Natural killer cell treated with Interleukin-12 subunit alpha and Interleukin-12 subunit beta and Interleukin-15 and Interleukin-18, amount 100 ng/mL, for 72 hours (primary cell): ENCODE data around the gene LRRC46. TPM values are rescaled to one million over a fixed set of nuclear protein-coding genes. Genes with fewer than 3 reads are reported as not detected.
A peak's percentile ranks its signal among the peaks of the same experiment; 100 is the strongest.

Experiments used
- ATAC-seq, 2 donors: fragments of 150-1000 bp; cut with Tn5 transposase in 1 of 2; sonication (Bioruptor Pico), chemical (Tn5 transposase) in 1 of 2; 2 replicates each; pipeline ENCODE4 v1.10.0; 2021
- DNase-seq: peaks from one replicate; pipeline ENCODE4 v3.0.0; 2022; ENCODE audit warnings: low spot score
- H3K27ac Mint-ChIP-seq, 2 donors: 1 replicate in 1 of 2; 2 replicates in 1 of 2; pipeline ENCODE4 v1.8.0; 2022; ENCODE audit warnings: mixed read lengths in 2 of 2, mild to moderate bottlenecking in 1 of 2, moderate library complexity in 1 of 2
- H3K27me3 Mint-ChIP-seq, 2 donors: 1 replicate in 1 of 2; 2 replicates in 1 of 2; pipeline ENCODE4 v1.8.0; 2022; ENCODE audit warnings: mixed read lengths in 2 of 2
- H3K36me3 Mint-ChIP-seq: one replicate; pipeline ENCODE4 v1.8.0; 2022; ENCODE audit warnings: mixed read lengths
- H3K4me1 Mint-ChIP-seq, 2 donors: 1 replicate in 1 of 2; 2 replicates in 1 of 2; pipeline ENCODE4 v1.8.0; 2022; ENCODE audit warnings: low read depth in 2 of 2, mixed read lengths in 2 of 2, mild to moderate bottlenecking in 1 of 2
- H3K4me3 Mint-ChIP-seq: one replicate; pipeline ENCODE4 v1.8.0; 2022; ENCODE audit warnings: mixed read lengths
- H3K9me3 Mint-ChIP-seq: 2 replicates; pipeline ENCODE4 v1.8.0; 2022; ENCODE audit warnings: mixed read lengths
- total RNA-seq, 2 donors: library from RNA; stranded (reverse); gene quantifications; one replicate each; pipeline ENCODE4 v1.2.3, GENCODE V29; 2022

Gene LRRC46
- total RNA-seq, 2 donors from 2014 or later: 0.17 to 0.86 TPM

- DNase-seq (no peak), ATAC-seq (no peak)
- no peak overlapping the region for H3K4me3 Mint-ChIP-seq
- H3K4me1 Mint-ChIP-seq: peaks cover 5 to 27% of the 10 kb centered on the region in 2 donors
- no peaks in the 10 kb centered on the region for H3K9me3 Mint-ChIP-seq
- H3K36me3 Mint-ChIP-seq: no peaks in the 10 kb centered on the region
- peak overlapping the region in 1 of 2 donors; percentile 72 for H3K27ac Mint-ChIP-seq
- peaks cover 36 to 51% of the 10 kb centered on the region in 2 donors for H3K27me3 Mint-ChIP-seq
These were observed 43.8 kb downstream of the LRRC46 start for GRCh38 chr17:47875011-47875985.

DNA sequence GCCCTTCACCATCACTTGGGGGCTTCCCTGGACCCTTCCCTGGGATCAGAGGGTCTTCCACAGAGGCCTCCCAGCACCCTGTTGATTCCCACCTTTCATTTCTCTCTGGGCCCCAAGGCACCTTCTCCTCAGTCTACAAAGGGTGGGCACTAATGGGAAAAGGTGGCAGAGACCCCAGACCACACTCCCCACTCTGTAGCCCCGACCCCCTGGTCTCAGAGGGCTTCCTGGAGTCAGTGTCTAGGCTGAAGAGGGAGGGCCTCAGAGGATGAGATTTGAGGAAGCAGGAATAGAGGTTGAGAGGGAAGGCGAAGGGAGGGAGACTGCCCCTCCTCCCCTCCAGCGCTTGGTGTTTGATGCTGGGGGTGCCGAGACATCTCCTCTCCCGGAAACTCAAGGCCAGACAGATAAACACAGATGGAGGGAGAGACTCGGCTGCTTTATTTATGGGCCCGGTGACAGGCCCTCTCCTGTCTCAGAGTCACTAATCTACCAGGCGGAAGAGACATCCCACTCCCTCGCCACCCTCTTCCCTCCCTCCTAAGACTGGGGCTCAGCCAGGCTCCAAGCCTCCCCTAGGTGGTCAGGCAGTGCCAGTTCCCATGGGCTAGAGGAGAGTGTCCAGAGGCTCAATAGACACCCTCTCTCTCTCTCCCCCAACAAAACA lies 46.0 kb downstream of the LRRC46 start:
- DNase-seq: no peak
- Mint-ChIP-seq H3K4me1 (peaks cover 5 to 21% of the 10 kb centered on the region in 2 donors), H3K27ac (peak overlapping the region in 1 of 2 donors; percentile 22), H3K4me3 (no peak overlapping the region), H3K9me3 (no peaks in the 10 kb centered on the region), H3K36me3 (no peaks in the 10 kb centered on the region), H3K27me3 (peaks cover 24 to 34% of the 10 kb centered on the region in 2 donors)
- ATAC-seq: no peak

GRCh38 chr17:47878203-47879027 lies 46.9 kb downstream of the LRRC46 start:
- no peak for DNase-seq
- Mint-ChIP-seq H3K27ac (peak overlapping the region in 1 of 2 donors; percentile 22), H3K36me3 (no peaks in the 10 kb centered on the region), H3K27me3 (peaks cover 23 to 34% of the 10 kb centered on the region in 2 donors), H3K9me3 (no peaks in the 10 kb centered on the region), H3K4me1 (peaks cover 5 to 24% of the 10 kb centered on the region in 2 donors), H3K4me3 (no peak overlapping the region)
- ATAC-seq: no peak

DNA sequence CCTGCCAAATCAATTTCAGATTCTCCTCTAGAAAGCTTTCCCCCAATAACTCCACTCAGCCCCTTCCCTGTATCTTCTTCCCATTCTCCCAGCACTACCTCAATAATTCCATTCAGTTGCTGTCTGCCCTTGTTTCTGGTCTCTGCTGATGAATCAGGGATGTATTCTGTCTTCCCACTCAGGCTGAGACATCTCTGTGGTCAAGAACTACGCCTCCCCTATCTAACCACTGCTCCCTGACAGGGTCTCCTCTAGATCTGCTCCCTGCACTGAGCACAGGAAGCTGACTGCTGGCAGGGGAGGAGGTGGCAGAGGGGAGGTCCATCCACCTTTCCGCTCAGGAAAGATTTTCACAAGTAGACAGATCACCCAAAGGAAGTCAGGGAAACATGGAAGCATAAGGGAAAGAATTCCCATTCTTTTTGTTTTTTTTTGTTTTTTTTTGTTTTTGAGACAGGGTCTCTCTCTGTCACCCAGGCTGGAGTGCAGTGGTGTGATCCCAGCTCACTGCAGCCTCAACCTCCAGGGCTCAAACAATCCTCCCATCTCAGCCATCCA lies 47.6 kb downstream of the LRRC46 start:
- peaks cover 5 to 19% of the 10 kb centered on the region in 2 donors for H3K4me1 Mint-ChIP-seq
- no peak for DNase-seq
- H3K9me3 Mint-ChIP-seq: no peaks in the 10 kb centered on the region
- H3K36me3 Mint-ChIP-seq: no peaks in the 10 kb centered on the region
- no peak for ATAC-seq
- H3K4me3 Mint-ChIP-seq: no peak overlapping the region
- no peak overlapping the region for H3K27ac Mint-ChIP-seq
- peaks cover 17 to 27% of the 10 kb centered on the region in 2 donors for H3K27me3 Mint-ChIP-seq

DNA sequence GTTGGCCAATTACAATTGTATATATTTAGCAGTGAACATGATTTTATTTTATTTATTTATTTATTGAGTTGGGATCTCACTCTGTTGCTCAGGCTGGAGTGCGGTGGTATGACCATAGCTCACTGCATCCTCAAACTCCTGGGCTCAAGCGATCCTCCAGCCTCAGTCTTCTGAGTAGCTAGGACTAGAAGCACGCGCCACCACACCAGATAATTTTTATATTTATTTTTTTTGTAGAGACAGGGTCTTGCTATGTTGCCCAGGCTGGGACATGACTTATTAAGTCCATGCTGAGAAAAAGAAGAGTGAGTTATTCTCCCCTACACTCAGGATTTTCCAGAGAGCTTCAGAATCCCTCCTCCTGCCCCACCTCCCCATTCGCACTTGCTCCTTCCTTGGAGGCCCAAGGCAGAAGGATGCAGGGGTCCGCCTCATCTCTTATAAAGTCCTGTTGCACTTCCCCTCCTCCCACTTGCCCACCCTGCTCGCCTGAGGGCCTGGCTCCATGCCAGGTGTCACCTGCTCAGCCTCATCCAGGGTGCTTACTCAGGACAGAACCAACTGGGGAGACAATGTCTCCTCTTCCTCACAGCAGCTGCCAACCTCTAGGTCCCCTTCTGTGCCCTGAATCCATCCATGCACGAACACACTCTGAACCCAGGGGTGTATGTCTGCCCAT lies 48.4 kb downstream of the LRRC46 start:
- H3K4me1 Mint-ChIP-seq: peaks cover 5 to 15% of the 10 kb centered on the region in 2 donors
- no peak overlapping the region for H3K4me3 Mint-ChIP-seq
- H3K36me3 Mint-ChIP-seq: no peaks in the 10 kb centered on the region
- DNase-seq (no peak), ATAC-seq (no peak)
- no peaks in the 10 kb centered on the region for H3K9me3 Mint-ChIP-seq
- H3K27me3 Mint-ChIP-seq: peaks cover 15 to 20% of the 10 kb centered on the region in 2 donors
- no peak overlapping the region for H3K27ac Mint-ChIP-seq

GRCh38 chr17:47882247-47882646 lies 50.8 kb downstream of the LRRC46 start:
- Mint-ChIP-seq H3K4me1 (peaks cover 5 to 15% of the 10 kb centered on the region in 2 donors), H3K36me3 (no peaks in the 10 kb centered on the region), H3K27ac (peak overlapping the region in 1 of 2 donors; percentile 31), H3K4me3 (no peak overlapping the region), H3K27me3 (peaks cover 8 to 10% of the 10 kb centered on the region in 2 donors), H3K9me3 (no peaks in the 10 kb centered on the region)
- ATAC-seq (peak; percentile 61 to 69), DNase-seq (no peak)

DNA sequence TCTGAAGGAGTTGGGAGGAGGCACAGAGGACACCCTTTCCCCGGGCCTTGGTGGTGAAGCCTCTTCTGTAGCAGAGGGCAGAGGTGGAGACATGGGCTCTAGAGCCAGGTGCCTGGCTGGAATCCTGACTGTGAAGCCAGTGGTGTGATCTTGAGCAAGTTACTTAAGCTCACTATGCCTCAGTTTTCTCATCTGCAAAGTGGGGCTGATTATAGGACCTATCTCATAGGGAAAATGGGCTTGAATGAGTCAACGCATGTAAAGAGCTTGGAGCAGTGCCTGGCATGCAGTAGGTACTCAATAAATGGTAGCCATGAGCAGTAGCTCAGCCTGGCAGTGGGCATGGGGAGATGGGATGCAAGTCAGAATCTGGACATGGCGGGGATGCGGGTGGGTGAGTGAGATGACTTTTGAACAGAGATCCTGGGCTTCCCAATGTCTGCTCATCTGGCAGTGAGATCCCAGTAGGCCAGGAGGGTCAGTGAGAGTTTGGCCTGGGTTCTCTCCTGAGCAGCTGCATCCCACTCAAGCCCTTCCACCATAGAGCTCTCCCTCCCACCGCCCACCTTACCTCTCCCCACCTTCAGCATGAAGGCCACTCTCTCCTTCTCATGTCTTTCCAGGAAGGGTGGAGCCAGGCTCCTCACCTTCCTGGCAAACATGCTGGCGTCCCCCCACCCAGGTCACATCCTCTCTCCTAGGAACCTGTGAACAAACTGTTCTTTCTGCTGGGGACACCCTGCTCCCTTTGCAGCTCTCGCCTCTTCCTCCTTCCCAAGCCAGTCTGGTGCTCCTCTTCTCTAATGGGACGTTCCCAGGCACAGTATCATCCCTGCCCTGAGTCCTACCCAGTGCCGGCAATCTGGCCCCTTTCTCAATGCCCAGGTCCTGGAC lies 51.5 kb downstream of the LRRC46 start:
- Mint-ChIP-seq H3K4me3 (no peak overlapping the region), H3K9me3 (no peaks in the 10 kb centered on the region), H3K4me1 (peaks cover 5 to 15% of the 10 kb centered on the region in 2 donors), H3K27ac (peak overlapping the region in 1 of 2 donors; percentile 31), H3K27me3 (peaks cover 8 to 10% of the 10 kb centered on the region in 2 donors), H3K36me3 (no peaks in the 10 kb centered on the region)
- DNase-seq: no peak
- no peak for ATAC-seq

DNA sequence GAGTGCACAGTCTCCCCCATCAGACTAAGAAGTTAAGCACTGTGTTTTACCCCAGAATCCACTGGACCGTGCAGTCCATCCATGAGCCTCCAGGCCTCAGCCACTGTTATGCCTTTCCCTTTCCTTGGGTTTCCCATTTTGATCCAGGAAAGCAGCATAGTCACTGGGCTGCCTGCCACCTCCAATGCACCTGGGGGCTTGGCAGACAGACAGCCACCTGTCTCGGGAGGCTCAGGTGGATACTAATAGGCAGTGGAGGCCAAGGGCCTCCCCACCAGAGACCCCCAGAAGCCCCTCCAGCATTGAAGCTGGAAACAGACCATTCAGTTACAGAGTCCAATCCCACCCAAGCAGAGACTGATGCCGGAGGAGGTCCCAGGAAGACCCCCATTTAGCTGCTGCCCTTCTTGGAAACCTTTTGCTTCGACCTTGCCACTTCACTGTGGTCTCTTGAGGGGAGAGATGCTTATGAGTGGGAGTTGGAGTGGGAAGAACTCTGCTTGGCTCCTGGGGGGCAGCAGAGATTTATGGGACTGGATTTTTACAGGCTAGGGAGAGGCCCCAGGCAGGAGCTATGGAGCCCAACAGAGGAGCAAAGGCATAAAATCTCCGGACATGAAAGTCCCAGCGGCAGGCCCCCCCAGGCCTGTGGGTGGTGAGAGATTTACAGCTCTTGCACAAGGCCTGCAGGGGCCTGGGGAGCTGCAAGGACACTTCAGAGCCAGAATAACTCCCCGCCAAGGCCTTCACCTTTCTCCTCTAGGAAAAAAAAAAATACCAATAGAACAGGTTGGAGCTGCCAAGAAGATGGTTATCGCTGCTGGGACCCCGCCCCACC lies 52.3 kb downstream of the LRRC46 start:
- H3K4me1 Mint-ChIP-seq: peaks cover 4 to 11% of the 10 kb centered on the region in 2 donors
- no peaks in the 10 kb centered on the region for H3K9me3 Mint-ChIP-seq
- DNase-seq: no peak
- no peak overlapping the region for H3K27ac Mint-ChIP-seq
- no peak for ATAC-seq
- no peak overlapping the region for H3K4me3 Mint-ChIP-seq
- no peaks in the 10 kb centered on the region for H3K36me3 Mint-ChIP-seq
- H3K27me3 Mint-ChIP-seq: peaks cover 5% of the 10 kb centered on the region in 2 donors

DNA sequence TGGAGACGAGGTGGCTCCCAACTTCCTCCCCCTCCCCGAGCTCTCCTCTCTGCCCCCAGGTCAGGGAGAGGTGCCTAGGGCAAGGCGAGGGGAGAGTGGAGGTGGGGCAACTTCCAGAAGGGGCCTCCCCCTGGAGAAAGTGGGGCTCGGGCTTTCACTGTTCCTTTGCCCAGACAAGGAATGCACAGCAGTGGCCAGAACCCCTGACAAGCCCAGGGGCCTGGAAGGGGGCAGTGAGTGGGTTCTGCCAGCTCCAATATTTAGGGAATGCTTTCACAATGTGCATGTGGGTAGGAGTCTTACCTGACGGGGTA lies 52.9 kb downstream of the LRRC46 start:
- Mint-ChIP-seq H3K4me3 (no peak overlapping the region), H3K27me3 (no peaks in the 10 kb centered on the region), H3K9me3 (no peaks in the 10 kb centered on the region), H3K27ac (no peak overlapping the region), H3K36me3 (no peaks in the 10 kb centered on the region), H3K4me1 (peaks cover 0 to 7% of the 10 kb centered on the region in 2 donors)
- no peak for DNase-seq
- ATAC-seq: no peak

DNA sequence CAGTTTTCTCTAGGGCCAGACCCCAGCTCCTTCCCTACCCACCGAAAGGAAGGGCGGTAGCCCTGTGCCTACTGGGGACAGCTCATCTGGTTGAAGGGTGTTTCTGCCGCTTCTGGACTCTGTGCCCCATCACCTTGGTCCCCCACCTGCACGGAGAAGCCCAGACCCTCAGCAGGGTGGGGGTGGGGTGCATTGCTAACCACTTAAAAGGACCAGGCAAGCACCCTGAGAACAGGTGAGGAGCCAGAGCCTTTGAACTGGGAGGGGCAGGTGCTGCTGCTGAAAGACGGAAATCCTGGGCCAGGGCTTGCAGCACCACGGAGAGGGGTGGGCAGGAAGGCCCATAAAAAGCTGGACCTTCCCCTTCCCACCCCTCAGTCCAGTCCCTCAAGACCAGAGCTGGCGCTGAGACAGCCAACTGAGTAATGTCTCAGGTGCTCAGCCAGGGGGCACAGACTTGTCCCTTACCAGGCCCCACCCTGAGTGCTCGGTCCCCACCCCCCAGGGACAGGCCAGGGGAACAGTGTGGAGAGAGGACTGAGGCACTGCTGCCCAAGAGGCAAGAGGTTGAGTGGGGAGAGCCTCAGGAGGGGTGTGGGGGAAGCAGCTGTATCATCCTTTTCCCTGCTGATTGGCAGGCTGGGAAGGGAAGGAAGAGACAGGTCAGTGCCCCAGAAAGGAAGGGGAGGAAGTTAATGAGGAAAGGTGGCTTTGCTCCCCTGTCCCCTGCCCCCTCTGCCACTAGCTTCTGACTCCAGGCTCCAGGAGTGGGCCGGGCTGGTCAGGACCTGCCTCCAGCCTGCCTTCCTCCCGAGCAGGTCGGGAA lies 53.6 kb downstream of the LRRC46 start:
- H3K9me3 Mint-ChIP-seq: no peaks in the 10 kb centered on the region
- H3K4me1 Mint-ChIP-seq: peaks cover 0 to 9% of the 10 kb centered on the region in 2 donors
- ATAC-seq (peak; percentile 14 to 40), DNase-seq (no peak)
- H3K27ac Mint-ChIP-seq: no peak overlapping the region
- no peak overlapping the region for H3K4me3 Mint-ChIP-seq
- H3K27me3 Mint-ChIP-seq: no peaks in the 10 kb centered on the region
- H3K36me3 Mint-ChIP-seq: no peaks in the 10 kb centered on the region
